RWPE1 (cell line): ENCODE data around the gene PLEKHG5.
"Not testable (repeated sequence)": the region's sequence is repeated elsewhere in the genome, so short reads cannot be mapped to it uniquely, and the experiment has no call there.

Experiments used
- CTCF ChIA-PET: fragments of 350-600 bp; sonication (Branson Sonifier 250); formaldehyde crosslinking; extraction: SDS; loops from one replicate; lab custom pipeline; 2021; lab: Yijun Ruan, JAX
- POLR2A ChIA-PET: fragments of 400-600 bp; formaldehyde crosslinking; extraction: SDS; loops from one replicate; lab custom pipeline; 2020; ENCODE audit warnings: antibody characterized with exemption; ENCODE audit not compliant: low non-redundant PET; lab: Yijun Ruan, JAX
- DNase-seq: peaks from one replicate; pipeline ENCODE4 v3.0.0; 2012; ENCODE audit warnings: low spot score
- H3K27ac ChIP-seq: fragments of 450-650 bp; 2 replicates; pipeline ENCODE4 v1.5.1; 2017
- CTCF ChIP-seq: fragments of 450-650 bp; conservative IDR thresholded peaks from 2 replicates; pipeline ENCODE4 v1.5.1; 2017; ENCODE audit warnings: low read depth, mild to moderate bottlenecking

The PLEKHG5 gene

DNA sequence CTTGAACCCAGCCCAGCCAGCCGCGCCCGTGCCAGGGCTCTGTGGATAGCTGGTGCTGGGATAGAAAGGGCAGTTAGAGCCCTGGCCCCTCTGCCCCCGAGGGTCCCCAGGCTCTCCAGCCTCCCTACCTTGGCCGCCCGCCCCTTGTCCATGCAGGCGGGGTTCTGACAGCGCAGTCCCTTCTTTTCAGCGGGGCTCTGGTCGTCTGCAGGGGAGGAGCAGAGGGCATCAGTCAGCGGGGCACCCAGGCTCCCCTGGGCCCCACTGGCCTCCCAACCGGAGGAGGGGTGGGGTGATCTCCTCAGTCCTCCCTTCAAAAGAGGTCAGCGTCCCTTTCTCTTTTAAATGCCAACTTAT is 4.9 kb upstream of the PLEKHG5 start:
- peak overlapping the region; percentile 100 for H3K27ac ChIP-seq
- TF ChIP-seq CTCF, result no peak
- no peak for DNase-seq
- ChIA-PET CTCF (interaction anchor here (0.5 kb wide), 1 partner anchor 42 kb away, joined by 3 read pairs; no protein-coding TSS in a partner anchor), POLR2A (no interaction called here)

GRCh38 chr1:6495540-6496364 is 4.3 kb upstream of the PLEKHG5 start:
- no peak for DNase-seq
- ChIA-PET POLR2A (no interaction called here), CTCF (interaction anchor here (0.5 kb wide), 1 partner anchor 42 kb away, joined by 3 read pairs; no protein-coding TSS in a partner anchor)
- no peak for TF ChIP-seq CTCF
- peak overlapping the region; percentile 100 for H3K27ac ChIP-seq

GRCh38 chr1:6495041-6495441 is 3.6 kb upstream of the PLEKHG5 start:
- ChIA-PET CTCF (interaction anchor here (0.8 kb wide), 1 partner anchor 60 kb away, joined by 4 read pairs; the partner anchor contains the start of gene NOL9), POLR2A (no interaction called here)
- TF ChIP-seq CTCF, result no peak
- peak overlapping the region; percentile 100 for H3K27ac ChIP-seq
- no peak for DNase-seq

- no peak for TF ChIP-seq CTCF
- POLR2A ChIA-PET, result no interaction called here
- peak overlapping the region; percentile 100 for H3K27ac ChIP-seq
- CTCF ChIA-PET, result interaction anchor here (0.8 kb wide), 1 partner anchor 60 kb away, joined by 4 read pairs; the partner anchor contains the start of gene NOL9
- DNase-seq, result no peak
Measured at GRCh38 chr1:6494627-6495026, 3.2 kb upstream of the PLEKHG5 start.

- H3K27ac ChIP-seq, result peak overlapping the region; percentile 100
- DNase-seq, POLR2A ChIA-PET: not testable (repeated sequence)
- CTCF ChIA-PET, result interaction anchor here (0.6 kb wide), 1 partner anchor 64 kb away, joined by 3 read pairs; no protein-coding TSS in a partner anchor
Measured at GRCh38 chr1:6493834-6494223, 2.4 kb upstream of the PLEKHG5 start.

- DNase-seq, result no peak
- CTCF ChIA-PET, result interaction anchor here (0.6 to 1.3 kb wide), 4 partner anchors 49 to 457 kb away, joined by 3 to 5 read pairs (median 4); no protein-coding TSS in a partner anchor
- peak overlapping the region; percentile 100 for H3K27ac ChIP-seq
- no peak for TF ChIP-seq CTCF
- POLR2A ChIA-PET, result no interaction called here
Measured at GRCh38 chr1:6491966-6492365, 499 bp upstream of the PLEKHG5 start.

GRCh38 chr1:6491081-6491449 is 402 bp downstream of the PLEKHG5 start:
- DNase-seq, result no peak
- no peak for TF ChIP-seq CTCF
- ChIA-PET POLR2A (interaction anchor here (0.6 to 1.6 kb wide), 4 partner anchors 31 to 139 kb away, joined by 3 to 5 read pairs (median 4); no protein-coding TSS in a partner anchor), CTCF (interaction anchor here (0.6 to 1.3 kb wide), 11 partner anchors 16 to 339 kb away, joined by 3 to 9 read pairs (median 3); partner anchors contain the start of gene THAP3)
- peak overlapping the region; percentile 100 for H3K27ac ChIP-seq
